Measurements from ENCODE around the gene CCSER2. TPM values are rescaled to one million over a fixed set of nuclear protein-coding genes. Genes with fewer than 3 reads are reported as not detected.

The CCSER2 gene
- total RNA-seq, 2 donors from 2014 or later, result 29.8 to 38.8 TPM

- no peaks in the 10 kb centered on the region for H3K9me3 ChIP-seq (ENCODE audit: control insufficient read depth, low read length)
- no peaks in the 10 kb centered on the region for H3K27me3 ChIP-seq (ENCODE audit: control insufficient read depth, insufficient read depth, low read length, poor library complexity, severe bottlenecking)
- Mint-ChIP-seq H3K4me1 (no peaks in the 10 kb centered on the region), H3K36me3 (ENCODE audit: low read depth) (peaks cover 29% of the 10 kb centered on the region), H3K27me3 (ENCODE audit: insufficient read depth) (no peaks in the 10 kb centered on the region), H3K9me3 (no peaks in the 10 kb centered on the region), H3K27ac (no peak overlapping the region), H3K4me3 (no peak overlapping the region)
- peak; percentile 86 for TF ChIP-seq CTCF (conservative IDR thresholded peaks at IDR 0.05)
- H3K4me1 ChIP-seq (ENCODE audit: control insufficient read depth, insufficient read depth, low read length), result no peaks in the 10 kb centered on the region
- peak; percentile 61 for DNase-seq
- H3K27ac ChIP-seq (ENCODE audit: low read depth, low read length), result no peak overlapping the region
- H3K9ac ChIP-seq (ENCODE audit: extremely low read depth, low read length, poor library complexity, severe bottlenecking), result no peak overlapping the region
- peaks cover 62% of the 10 kb centered on the region for H3K36me3 ChIP-seq (ENCODE audit: control insufficient read depth, insufficient read depth, low read length)
- H3K4me3 ChIP-seq (ENCODE audit: low read length), result no peak overlapping the region
Measured at GRCh38 chr10:84375011-84375410, 46.6 kb downstream of the CCSER2 start.

GRCh38 chr10:84375881-84376280, 47.5 kb downstream of the CCSER2 start:
- Mint-ChIP-seq H3K4me3 (no peak overlapping the region), H3K27ac (no peak overlapping the region), H3K4me1 (no peaks in the 10 kb centered on the region), H3K36me3 (ENCODE audit: low read depth) (peaks cover 37% of the 10 kb centered on the region), H3K27me3 (ENCODE audit: insufficient read depth) (no peaks in the 10 kb centered on the region), H3K9me3 (peaks cover 3% of the 10 kb centered on the region)
- Histone ChIP-seq H3K27ac (ENCODE audit: low read depth, low read length) (no peak overlapping the region), H3K4me1 (ENCODE audit: control insufficient read depth, insufficient read depth, low read length) (no peaks in the 10 kb centered on the region), H3K4me3 (ENCODE audit: low read length) (no peak overlapping the region), H3K9ac (ENCODE audit: extremely low read depth, low read length, poor library complexity, severe bottlenecking) (no peak overlapping the region), H3K36me3 (ENCODE audit: control insufficient read depth, insufficient read depth, low read length) (peaks cover 69% of the 10 kb centered on the region), H3K27me3 (ENCODE audit: control insufficient read depth, insufficient read depth, low read length, poor library complexity, severe bottlenecking) (no peaks in the 10 kb centered on the region), H3K9me3 (ENCODE audit: control insufficient read depth, low read length) (peaks cover 4% of the 10 kb centered on the region)
- no peak for DNase-seq
- WGBS, 2 experiments (ENCODE audit: insufficient coverage in 1 of 2, insufficient read length in 1 of 2), result 100% methylated on average over 1 of the region's 1 CpG; no CpG with 5 or more reads in 1 of the 2 experiments
- no peak for TF ChIP-seq CTCF (conservative IDR thresholded peaks at IDR 0.05)

- peaks cover 53% of the 10 kb centered on the region for H3K9me3 Mint-ChIP-seq
- WGBS, 2 experiments (ENCODE audit: insufficient coverage in 1 of 2, insufficient read length in 1 of 2), result 92 to 100% methylated on average over 1 of the region's 1 CpG
- TF ChIP-seq CTCF (conservative IDR thresholded peaks at IDR 0.05), result no peak
- H3K36me3 Mint-ChIP-seq (ENCODE audit: low read depth), result peaks cover 65% of the 10 kb centered on the region
- DNase-seq, result no peak
- peaks cover 55% of the 10 kb centered on the region for H3K36me3 ChIP-seq (ENCODE audit: control insufficient read depth, insufficient read depth, low read length)
- H3K27ac ChIP-seq (ENCODE audit: low read depth, low read length), result no peak overlapping the region
- no peak overlapping the region for H3K27ac Mint-ChIP-seq
- no peak overlapping the region for H3K4me3 Mint-ChIP-seq
- no peak overlapping the region for H3K4me3 ChIP-seq (ENCODE audit: low read length)
- H3K9me3 ChIP-seq (ENCODE audit: control insufficient read depth, low read length), result peaks cover 51% of the 10 kb centered on the region
- no peaks in the 10 kb centered on the region for H3K4me1 ChIP-seq (ENCODE audit: control insufficient read depth, insufficient read depth, low read length)
- H3K27me3 Mint-ChIP-seq (ENCODE audit: insufficient read depth), result no peaks in the 10 kb centered on the region
- no peaks in the 10 kb centered on the region for H3K27me3 ChIP-seq (ENCODE audit: control insufficient read depth, insufficient read depth, low read length, poor library complexity, severe bottlenecking)
- H3K4me1 Mint-ChIP-seq, result no peaks in the 10 kb centered on the region
- no peak overlapping the region for H3K9ac ChIP-seq (ENCODE audit: extremely low read depth, low read length, poor library complexity, severe bottlenecking)
Measured at GRCh38 chr10:84388148-84388547, 59.8 kb downstream of the CCSER2 start.
